ENCODE results near the gene RASA3.
"Not testable (repeated sequence)": the region's sequence is repeated elsewhere in the genome, so short reads cannot be mapped to it uniquely, and the experiment has no call there.

Gene RASA3

DNA sequence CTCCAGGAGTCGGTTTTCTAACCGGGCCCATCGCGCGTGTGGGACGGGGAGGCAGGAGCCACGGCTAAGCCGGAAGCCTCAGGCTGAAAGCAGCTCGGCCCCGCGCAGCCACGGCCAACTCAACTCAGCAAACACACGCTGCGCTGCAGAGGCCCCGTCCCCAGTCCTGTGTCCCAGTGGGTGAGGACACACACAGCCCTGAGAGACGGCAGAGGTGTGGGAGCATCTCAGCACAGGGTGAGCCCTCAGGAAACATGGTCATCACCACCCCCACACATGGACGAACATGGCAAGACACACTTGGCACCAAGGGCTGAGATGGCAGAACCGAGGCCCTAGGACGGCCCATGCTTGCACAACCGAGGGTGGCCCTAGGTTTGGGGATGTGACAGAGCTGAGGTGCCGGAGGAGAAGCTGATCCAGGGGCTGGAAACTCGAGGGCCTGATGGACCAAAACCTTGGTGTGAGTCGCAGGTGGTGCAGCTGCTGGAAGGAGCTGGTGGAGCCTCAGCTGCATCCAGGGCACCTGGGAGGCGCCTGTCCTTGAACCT, 129.6 kb downstream of the RASA3 start:
- no peak for DNase-seq (ENCODE audit: low read depth in 2 of 2)

DNA sequence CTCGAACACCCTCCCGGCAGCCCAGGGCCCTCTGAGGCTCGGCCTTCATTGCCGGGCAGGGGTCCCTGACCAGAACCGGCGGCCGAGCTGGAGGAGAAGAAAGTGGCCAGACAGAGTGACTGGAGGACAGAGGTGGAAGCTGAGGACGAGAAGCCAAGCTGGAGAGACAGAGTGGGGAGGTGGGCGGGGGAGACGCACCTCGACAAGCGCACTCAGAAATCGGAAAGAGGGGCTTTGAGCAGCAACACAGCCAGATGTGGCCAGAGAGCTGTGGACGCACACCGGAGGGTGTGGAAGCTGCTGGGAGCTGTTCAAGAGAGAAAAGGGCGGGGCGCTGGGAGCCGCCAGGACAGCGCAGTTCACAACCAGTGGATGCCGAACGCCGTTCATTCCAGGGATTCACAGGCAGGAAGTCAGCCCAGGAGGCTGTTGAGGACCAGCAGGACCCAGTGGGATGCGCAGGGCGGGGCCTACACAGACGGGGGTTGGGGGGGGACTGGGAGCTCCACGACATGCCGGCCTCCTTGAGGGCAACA, 130.3 kb downstream of the RASA3 start:
- DNase-seq (ENCODE audit: low read depth in 2 of 2) = no peak

DNA sequence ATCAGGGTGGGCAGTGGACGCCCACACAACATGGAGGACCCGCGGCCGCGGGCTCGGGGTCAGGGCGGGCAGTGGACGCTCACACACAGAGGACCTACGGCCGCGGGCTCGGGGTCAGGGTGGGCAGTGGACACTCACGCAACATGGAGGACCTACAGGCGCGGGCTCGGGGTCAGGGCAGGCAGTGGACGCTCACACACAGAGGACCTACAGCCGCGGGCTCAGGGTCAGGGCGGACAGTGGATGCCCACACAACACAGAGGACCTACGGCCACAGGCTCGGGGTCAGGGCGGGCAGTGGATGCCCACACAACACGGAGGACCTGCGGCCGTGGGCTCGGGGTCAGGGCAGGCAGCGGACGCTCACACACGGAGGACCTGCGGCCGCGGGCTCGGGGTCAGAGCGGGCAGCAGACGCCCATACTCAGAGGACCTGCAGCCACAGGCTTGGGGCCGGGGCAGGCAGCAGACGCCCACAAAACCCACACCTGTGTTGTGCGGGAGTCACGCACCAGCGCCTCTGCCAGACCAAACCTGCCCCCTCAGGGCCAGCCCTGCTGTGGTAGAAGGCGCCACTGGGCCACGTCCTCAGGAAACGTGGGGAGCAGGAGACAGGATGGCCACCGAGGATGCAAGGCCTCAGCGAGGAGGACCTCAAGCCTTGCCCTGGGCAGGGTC, 131.0 kb downstream of the RASA3 start:
- DNase-seq (ENCODE audit: low read depth in 2 of 2) = no peak

DNA sequence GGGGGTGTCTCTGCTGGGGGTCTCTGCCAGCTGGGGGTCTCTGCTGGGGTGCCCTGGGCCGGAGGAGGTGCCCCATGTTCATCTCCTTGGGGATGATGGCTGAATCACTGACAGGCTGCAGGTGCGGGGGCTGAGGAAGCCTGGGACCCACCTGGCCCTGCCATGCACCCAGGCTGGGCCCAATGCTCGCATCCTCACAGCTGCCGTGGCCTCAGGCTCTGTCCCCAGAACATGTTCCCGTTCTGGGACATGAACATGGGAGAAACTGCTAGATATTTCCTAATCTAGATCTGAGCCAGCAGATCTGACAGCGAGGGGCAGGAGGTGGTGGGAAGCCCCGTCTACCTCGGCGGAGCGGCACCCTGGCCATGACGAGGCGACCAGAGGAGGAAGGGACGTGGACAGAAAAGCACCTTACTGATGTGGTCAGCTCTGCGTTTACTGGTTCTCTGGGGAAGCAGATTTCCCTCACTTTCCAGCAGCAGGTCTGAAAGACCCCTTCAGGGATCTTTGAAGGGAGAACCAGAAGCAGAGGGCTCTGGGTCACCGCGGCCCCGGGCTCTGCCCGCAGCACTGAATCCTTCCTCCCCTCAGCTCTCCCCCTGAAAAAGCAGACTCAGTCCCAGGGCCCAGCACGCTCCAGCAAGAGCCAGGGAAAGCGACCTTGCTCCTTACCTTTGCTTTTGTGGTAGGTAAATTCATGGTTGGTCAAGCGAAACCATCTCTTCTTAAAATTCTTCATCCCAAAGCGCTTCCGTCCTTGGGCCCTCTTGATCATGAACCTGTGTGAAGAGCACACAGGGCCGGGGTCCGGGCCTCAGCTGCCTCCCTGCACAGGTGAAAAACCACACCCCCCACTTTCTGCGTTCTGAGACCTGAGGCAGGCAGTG, 132.0 kb downstream of the RASA3 start:
- DNase-seq (ENCODE audit: low read depth in 2 of 2) = no peak

DNA sequence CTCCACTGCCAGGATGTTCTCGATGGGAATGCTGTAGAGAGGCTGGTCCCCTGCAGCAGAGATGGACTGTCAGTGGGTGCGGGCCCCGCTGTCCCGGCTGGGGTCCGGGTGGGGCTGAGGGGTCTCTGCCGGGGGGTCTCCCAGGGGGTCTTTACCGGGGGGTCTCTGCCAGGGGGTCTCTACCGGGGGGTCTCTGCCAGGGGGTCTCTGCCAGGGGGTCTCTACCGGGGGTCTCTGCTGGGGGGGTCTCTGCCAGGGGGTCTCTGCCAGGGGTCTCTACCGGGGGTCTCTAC, 132.9 kb downstream of the RASA3 start:
- DNase-seq (ENCODE audit: low read depth in 2 of 2) = no peak

DNA sequence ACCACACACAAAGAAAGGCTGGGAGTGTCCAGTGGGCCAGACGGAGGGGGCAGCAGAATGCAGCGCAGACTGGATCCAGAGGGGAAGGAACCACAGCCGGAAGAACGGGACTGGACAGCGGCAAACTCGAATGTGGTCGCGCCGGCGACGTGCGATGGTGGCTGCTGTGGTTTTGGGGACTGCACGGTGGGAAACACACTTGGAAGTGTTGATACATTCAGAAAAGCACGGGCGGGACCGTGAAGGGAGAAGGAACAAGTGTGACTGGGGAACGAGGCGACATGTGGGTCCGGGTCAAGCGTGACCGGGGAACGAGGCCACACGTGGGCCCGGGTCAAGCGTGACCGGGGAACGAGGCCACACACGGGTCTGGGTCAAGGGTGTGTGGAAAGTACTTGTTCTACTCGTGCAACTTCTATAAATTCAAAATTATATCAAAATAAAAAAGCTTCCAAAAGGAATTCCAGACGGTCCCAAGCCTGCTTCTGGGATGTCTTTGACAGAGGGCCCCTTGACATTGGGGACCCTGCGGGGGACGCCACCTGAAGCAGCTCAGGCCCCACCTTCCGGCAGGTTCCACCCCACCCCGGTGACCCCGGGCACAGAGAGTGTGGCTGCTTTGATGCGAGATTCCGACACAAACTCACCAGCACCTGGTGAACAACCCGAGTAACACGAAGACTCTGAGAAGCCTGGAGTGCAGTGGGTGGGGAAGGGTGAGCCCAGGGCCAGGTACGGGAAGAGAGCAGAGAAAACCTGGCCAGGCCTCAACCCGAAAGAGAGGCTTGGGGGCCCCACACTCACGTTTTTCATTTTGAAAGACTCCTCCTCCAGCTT, 133.4 kb downstream of the RASA3 start:
- DNase-seq (ENCODE audit: low read depth in 2 of 2) = no peak

DNA sequence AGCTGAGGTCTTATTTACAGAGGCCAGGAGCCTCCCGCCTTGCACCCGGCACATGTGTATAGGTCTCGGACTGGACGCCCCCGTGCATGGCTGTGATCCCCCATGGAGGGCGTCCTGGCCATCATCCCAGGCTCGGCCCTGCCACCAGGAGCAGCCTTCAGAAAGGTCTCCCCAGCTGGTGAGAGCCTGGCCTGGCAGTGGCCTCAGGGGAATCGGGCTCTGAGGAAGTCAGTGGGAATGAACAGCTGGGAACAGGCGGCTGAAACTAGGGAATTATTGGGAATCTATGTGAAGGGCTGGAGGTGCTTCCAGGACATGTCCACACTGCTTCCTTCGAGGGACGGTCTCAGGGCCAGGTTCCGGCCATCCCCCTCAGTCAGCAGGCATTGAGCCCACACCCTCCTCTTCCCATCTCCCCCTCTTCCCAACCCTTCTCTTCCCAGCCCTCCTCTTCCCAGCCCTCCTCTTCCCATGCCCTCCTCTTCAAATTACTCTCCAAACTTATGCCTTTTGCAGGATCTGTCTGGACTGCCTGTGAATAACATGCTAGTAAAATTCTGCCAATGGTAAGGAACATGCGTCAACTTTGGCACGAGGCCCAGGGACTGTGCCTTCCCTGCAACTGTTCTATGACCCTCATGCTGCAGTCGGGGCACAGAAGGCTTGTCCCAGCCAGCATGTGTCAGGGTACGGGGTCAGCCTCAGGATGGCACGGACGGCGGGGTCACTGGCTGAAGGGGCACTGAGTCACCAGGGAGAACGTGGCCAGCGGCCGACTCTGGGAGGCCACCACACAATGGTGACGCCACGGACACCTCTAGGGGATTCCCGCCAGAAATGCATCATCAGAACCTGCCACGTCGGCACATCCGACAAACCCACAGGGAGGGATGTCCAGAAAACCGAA, 134.3 kb downstream of the RASA3 start:
- DNase-seq (ENCODE audit: low read depth in 2 of 2) = no peak

DNA sequence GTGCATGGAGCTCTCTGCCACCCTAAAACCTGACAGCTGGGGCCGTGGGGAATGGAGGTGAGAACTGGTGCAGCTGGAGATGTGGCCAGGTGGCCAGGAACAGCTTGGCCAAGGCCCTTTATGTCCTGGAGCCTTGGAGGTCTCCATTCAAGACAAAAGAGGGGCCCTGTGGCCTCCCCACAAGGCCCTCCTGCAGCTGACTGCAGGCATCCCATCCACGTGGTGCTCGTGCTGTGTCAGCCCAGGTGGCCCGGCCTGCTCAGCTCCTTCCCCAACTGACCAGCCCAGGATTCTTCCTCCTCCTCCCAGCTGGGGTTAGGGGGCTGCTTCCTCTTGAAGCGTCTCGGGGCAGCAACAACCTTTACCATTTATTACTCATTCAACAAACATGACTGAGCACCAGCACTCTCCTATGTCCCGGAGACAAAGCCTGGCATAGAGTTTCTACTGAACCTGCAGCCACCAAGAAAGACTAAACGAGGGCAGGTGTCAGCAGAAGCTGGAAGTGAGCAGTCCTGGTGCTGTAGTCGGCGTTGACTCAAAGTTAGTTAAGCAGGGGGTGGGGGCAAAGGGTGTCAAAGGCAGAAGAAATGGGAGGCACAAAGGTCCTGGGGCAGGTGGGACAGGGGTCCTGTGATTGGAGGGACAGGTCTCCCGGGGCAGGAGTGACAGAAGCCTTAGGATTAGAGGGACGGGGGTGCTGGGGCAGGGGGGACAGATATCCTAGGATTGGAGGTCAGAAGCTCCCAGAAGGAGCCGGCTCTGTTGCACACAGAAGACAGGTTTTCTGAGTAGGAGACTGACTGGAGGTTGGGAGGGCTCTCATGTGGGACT, 135.3 kb downstream of the RASA3 start:
- DNase-seq (ENCODE audit: low read depth in 2 of 2) = no peak

DNA sequence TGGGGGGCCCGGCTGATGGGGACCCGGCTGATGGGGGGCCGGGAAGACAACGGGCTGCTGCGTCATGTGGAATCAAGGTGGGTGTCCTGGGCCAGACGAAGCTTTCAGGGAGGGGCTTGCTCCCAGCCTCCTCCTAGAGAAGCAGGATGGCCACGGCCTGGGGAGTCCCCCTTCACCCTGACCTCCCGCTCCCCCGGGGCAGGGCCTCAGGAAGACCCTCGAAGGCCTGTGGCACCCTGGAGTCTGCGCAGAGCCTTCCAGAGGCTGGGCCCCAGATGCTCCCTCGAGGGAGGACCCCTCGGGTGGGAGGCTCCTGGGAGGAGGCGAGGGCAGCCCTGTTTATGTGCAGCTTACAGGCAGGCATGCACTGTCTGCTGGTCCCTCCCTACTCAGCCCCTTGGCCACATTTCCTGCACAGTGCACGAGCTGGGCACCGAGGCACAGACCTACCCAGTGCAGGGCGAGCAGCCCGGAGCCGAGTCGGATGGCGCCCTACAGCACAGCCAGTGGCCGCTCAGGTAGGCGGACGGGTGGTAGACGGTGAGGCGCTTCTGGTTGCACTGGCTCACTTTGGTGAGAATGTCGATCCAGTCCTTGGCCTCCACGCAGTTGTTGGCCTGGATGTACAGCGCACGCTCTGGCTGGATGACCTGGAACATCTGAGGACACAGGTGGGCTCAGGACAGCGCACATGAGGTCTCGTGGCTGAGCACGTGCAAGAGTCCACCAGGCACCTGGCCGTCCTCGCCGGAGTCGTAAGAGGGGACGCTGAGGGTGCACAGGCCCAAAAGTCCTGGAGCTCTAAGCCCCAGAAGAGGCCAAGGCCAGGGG, 136.1 kb downstream of the RASA3 start:
- no peak for DNase-seq (ENCODE audit: low read depth in 2 of 2)

DNA sequence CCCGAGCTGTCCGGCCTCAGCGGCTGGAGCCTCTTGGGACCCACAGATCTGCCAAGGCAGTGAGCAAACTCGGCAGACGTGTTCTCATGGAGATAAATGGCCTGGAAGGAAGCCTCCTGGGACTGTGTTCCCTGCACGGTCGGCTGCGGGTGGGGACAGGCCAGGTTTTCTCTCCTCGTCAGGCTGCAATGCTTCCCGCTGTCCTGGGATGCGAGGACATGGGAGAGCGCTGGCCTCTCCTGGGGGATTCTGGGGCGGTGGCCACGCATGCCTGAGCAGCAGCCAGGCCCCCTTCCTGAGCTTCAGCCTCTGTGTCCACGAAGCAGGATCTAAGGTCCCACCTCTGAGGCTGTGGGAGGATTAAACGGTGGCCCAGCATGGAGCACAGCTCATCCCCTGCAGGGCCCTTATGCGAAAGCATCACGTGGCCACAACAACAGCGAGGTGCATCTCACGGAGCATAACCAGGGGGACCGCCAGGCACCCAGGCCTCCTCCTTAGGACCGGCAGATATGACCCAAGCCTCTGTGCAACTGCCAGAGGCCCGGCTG, 137.3 kb downstream of the RASA3 start:
- DNase-seq (ENCODE audit: low read depth in 2 of 2) = no peak

DNA sequence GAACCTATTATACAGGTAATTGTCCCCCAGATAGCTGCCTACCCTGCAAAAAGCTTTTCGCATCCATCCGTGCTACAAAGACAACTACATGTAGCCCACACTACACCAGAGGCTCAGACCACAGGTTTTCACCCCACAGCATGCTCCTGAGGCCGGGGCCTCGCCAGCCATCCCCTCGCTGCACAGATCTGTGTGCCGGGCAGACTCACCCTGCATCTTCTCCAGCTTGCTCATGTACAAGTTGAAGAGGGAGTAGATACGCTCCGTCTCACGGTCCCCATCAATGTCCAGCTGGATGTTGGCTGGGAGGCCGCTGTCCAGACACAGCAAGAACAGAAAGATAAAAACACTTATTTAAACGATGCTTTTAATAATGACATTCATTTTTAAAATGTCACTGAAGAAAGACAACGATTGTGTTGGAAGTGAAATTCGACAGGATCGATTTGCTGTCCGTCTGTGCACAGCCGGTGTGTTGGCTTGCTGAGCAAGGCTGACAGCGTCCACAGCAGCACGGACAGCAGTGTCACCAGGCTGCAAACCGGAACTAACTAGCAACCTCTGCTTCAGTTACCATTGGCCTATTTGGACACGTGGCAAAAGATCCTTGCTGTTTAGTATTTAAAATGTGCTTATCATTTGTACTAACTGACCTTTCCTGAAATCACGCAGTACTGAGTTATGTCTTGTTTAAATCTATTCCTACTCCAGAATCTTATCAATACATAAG, 140.0 kb downstream of the RASA3 start:
- DNase-seq (ENCODE audit: low read depth in 2 of 2) = no peak

DNA sequence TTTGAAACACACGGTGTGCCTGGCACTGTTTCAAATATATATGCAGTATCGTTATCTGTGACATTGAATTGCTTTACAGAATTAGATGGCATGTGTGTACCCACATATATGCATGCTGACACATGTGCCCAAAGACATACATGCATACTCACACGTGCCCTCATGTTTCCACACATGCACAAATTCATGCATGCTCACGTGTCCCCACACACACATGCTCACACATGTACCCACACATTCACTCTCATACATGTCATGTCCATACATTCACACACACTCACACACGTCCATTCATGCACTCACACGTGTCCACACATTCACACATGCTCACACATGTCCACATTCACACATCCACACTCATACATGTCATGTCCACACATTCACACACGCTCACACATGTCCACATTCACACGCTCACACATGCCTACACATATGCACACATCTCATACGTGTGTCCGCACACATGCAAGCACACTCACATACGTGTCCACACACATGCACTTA, 140.7 kb downstream of the RASA3 start:
- DNase-seq (ENCODE audit: low read depth in 2 of 2) = no peak

DNA sequence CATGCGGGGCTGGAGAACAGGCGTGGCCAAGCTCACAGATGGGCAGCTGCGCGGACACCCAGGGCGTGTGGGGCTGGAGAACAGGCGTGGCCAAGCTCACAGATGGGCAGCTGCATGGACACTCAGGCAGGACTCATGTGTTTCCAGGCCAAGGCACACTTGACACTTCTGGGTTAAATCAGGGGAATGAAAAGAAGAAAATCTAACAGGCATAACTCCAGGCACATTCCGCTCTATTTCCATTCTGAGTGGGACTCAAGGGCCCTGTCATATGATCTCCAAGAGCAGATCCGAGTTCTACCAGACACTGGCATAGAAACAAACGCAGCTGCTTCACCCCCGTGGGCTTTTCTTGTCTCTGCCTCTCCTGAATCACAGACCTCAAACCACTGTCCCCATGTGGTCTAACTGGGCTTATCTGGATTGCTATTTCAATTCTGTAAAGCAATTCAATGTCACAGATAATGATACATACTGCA, 141.2 kb downstream of the RASA3 start:
- no peak for DNase-seq (ENCODE audit: low read depth in 2 of 2)

DNA sequence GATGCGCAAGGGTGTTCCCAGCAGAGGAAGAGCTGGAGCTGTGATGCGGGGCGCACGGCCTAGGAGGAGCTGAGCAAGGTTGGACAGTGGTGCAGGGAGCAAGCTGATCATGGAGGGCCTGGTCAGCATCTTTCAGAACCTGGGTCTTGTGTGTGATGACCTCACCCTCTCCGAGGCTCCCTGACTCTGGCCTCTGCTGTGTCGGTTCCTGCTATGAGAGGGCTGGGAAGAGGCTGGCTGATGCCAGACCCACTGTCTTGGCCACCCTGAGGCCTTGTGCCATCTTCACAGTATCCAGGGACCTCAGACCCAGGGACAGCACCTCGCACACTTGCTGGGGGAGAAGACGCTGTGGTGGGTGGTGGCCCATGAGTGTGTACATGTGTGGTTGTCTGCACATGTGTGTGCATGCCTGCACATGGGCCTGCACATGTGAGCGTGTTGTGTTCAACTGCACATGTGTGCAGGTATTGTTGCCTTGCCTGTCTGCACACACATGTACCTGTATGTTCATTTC, 142.0 kb downstream of the RASA3 start:
- no peak for DNase-seq (ENCODE audit: low read depth in 2 of 2)

DNA sequence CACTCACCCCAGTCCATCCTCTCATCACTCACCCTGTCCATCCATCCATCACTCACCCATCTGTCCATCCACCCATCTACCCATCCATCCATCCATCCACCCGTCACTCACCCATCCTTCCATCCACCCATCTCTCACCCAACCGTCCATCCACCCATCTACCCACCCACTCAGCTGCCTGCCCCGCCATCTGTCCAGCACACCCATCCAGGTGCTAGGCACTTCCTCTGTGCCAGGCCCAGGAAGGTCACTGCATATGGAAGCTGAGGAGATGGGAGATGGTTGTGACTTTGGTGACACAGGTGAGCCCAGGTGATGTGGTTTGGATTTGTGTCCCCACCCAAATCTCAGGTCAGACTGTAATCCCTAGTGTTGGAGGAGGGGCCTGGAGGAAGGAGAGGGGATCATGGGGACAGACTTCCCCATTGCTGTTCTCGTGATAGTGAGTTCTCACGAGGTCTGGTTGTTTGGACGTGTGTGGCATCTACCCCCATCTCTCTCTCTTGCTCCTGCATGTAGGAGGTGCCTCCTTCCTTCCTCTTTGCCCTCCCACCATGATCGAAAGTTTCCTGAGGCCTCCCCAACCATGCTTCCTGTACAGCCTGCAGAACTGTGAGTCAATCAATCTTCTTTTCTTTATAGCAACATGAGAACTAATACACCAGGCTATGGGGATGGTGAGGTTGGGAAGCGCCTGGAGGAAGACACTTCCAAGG, 142.7 kb downstream of the RASA3 start:
- no peak for DNase-seq (ENCODE audit: low read depth in 2 of 2)

DNA sequence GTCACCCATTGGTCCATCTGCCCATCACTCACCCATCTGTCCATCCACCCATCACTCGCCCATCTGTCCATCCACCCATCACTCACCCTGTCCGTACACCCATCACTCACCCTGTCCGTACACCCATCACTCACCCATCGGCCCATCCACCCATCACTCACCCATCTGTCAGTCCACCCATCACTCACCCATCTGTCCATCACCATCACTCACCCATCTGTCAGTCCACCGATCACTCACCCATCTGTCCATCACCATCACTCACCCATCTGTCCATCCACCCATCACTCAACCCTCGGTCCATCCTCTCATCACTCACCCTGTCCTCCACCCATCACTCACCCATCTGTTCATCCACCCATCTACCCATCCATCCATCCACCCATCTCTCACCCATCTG, 143.6 kb downstream of the RASA3 start:
- DNase-seq (ENCODE audit: low read depth in 2 of 2) = not testable (repeated sequence)

DNA sequence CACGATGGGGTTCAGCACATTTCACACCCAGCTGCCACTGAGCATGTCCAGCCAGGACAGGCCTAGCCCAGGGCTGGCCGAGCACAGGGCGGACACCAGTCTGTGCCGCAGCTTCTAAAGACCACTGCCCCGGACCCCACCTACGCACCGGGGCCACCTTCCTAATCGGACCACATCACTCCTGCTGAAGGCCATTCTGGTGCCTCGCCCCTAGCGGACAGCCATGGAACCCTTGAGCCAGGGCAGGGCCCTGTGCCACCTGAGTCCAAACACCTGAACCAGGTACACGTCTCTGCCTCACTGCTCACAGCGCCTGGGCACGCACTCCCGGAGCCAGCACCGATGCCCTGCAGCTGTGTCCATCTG, 150.1 kb downstream of the RASA3 start:
- DNase-seq (ENCODE audit: low read depth in 2 of 2) = no peak

Data from stimulated activated CD4-positive, alpha-beta T cell treated with anti-CD3 and anti-CD28 coated beads, Interleukin-15, amount 100 ng/mL, for 48 hours (primary cell).